PC-9 (cell line): ENCODE measurements around the gene LRMDA.

Source experiments
- EZH2 ChIP-seq: fragments of 200-600 bp; sonication (generic); IDR thresholded peaks from 2 replicates; pipeline ENCODE4 v1.8.0; 2017; ENCODE audit warnings: antibody characterized with exemption, low read depth
- TF ChIP-seq, protein P1 (sequence below): fragments of 200-600 bp; sonication (generic); conservative IDR thresholded peaks from 2 replicates; pipeline ENCODE4 v1.6.1; 2017; ENCODE audit warnings: mixed run types, antibody characterized with exemption, mild to moderate bottlenecking, moderate library complexity

DNA sequence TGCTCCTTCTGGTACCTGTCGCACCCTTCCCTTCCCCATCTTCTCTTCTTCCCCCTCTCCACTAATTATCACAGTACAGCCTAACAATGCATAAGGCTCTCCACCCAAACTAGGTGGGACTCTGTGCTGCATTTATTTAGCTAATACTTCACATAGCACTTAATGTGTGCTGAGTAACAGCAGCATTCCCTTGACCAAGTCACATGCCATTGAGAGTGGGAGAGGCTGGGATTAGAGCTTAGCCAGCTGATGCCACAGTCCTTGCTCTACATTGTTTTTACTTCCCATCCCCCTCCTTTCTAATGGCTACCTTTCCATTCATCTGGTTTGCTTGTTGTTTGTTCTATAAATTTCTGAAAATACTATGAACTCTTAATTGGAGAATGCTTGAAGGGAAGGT is 426.9 kb downstream of the LRMDA start:
- TF ChIP-seq EZH2, result no peak
- TF ChIP-seq, protein P1, sequence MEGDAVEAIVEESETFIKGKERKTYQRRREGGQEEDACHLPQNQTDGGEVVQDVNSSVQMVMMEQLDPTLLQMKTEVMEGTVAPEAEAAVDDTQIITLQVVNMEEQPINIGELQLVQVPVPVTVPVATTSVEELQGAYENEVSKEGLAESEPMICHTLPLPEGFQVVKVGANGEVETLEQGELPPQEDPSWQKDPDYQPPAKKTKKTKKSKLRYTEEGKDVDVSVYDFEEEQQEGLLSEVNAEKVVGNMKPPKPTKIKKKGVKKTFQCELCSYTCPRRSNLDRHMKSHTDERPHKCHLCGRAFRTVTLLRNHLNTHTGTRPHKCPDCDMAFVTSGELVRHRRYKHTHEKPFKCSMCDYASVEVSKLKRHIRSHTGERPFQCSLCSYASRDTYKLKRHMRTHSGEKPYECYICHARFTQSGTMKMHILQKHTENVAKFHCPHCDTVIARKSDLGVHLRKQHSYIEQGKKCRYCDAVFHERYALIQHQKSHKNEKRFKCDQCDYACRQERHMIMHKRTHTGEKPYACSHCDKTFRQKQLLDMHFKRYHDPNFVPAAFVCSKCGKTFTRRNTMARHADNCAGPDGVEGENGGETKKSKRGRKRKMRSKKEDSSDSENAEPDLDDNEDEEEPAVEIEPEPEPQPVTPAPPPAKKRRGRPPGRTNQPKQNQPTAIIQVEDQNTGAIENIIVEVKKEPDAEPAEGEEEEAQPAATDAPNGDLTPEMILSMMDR, result no peak
